ENCODE results near the gene SWSAP1.
"Not testable (repeated sequence)": the region's sequence is repeated elsewhere in the genome, so short reads cannot be mapped to it uniquely, and the experiment has no call there.

The SWSAP1 gene

GRCh38 chr19:11379269-11379845 is 4.9 kb downstream of the SWSAP1 start:
- not testable (repeated sequence) for DNase-seq (ENCODE audit: low read depth)

DNA sequence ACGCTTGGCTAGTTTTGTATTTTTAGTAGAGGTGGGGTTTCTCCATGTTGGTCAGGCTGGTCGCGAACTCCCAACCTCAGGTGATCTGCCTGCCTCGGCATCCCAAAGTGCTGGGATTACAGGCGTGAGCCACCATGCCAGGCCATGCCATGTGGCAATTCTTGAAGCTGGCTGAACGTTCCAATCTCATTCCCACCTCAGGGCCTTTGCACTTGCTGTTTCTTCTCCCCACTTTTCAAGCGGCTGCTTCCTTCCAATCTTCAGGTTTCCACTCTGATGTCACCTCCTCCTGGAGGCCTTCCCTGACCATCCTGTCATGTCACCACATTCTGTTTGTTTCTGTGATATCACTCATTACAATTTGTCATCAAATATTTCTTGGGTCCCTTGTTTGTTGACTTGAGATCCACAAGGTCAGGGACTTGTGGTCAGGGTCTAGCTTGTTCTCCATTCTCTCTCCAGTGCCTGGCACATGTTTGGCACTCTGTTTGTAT is 5.4 kb downstream of the SWSAP1 start:
- no peak for DNase-seq (ENCODE audit: low read depth)

DNA sequence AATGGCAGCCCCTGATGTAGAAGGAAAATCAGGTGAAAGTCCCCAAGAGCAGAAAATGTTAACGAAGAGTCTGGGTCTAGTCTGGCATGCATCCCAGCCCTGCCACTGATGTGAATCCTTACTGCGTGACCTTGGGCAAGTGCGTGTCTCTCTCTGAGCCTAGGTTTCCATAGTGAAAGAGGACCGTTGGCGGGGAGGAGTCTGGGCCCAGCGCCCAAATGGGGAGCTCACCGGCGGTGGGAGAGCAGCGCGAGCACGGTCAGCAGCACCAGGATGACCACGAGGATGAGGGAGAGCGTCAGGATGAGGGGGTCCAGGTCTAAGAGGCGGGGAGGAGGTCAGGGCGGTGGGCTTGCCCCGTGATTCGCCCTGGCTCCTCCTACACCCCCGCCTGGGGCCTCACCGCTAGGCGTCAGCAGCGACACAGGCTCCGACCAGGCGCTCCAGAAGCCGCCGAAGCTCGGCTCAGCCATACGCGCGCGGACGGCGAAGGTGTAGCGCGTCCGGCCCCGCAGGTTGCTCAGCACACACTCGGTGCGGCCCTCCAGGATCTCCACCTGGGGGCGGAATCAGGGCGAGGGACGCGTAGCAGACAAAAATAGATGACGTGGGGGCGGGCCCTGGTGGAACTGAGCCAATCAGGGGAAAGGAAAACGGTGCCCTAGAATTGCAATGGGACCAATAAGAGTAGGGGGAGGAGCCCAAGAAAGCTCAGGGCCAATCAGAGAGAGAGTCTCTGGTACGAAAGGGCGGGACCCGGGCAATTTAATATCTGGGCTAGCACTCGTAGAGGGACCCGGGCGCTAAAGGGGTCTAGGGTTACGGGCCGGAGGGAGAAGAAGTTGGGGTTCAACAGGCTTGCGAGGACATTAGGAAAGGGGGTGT is 6.4 kb downstream of the SWSAP1 start:
- DNase-seq (ENCODE audit: low read depth) = peak; percentile 87

DNA sequence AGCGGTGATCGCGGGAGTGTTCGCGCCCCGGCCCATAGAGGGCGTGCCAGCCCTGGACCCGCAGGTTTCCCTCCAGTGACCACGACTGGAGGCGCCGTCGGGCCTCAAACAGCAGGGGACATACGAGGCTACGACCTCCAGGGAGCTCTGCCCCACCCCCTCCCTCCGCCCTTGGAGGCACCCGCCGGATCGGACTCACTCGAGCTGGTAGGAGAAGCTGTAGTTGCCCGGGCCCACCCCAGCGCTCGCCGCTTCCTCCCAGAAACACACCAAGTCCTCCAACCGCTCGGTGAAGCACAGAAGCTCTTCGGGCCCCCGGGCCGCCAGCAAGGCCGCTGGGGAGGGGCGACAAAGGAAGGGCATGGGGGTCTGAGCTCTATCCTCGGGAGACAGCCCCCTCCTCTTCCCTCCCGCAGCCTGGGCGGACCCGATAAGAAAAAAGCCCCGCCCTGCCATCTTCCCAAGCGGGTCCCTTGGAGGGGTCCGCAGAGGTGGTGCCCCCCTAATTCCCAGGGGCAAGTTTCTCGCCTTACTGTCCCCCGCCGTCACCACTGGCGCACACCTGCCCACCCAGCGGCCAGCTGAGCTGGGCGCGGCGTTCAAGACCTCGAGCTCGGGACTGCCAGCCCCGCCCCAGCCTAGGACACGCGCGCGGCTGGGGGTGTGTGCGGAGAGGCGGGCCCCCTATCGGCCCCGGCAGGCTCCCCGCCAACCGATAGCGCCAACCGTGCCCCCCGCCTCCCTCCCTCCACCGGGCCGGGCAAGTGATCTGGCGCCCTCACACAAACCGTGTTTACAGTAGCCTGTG is 8.6 kb downstream of the SWSAP1 start:
- no peak for DNase-seq (ENCODE audit: low read depth)

- no peak for DNase-seq (ENCODE audit: low read depth)
These were observed 9.2 kb downstream of the SWSAP1 start for GRCh38 chr19:11383706-11384048.

GRCh38 chr19:11384778-11385129 is 10.3 kb downstream of the SWSAP1 start:
- DNase-seq (ENCODE audit: low read depth) = no peak

DNA sequence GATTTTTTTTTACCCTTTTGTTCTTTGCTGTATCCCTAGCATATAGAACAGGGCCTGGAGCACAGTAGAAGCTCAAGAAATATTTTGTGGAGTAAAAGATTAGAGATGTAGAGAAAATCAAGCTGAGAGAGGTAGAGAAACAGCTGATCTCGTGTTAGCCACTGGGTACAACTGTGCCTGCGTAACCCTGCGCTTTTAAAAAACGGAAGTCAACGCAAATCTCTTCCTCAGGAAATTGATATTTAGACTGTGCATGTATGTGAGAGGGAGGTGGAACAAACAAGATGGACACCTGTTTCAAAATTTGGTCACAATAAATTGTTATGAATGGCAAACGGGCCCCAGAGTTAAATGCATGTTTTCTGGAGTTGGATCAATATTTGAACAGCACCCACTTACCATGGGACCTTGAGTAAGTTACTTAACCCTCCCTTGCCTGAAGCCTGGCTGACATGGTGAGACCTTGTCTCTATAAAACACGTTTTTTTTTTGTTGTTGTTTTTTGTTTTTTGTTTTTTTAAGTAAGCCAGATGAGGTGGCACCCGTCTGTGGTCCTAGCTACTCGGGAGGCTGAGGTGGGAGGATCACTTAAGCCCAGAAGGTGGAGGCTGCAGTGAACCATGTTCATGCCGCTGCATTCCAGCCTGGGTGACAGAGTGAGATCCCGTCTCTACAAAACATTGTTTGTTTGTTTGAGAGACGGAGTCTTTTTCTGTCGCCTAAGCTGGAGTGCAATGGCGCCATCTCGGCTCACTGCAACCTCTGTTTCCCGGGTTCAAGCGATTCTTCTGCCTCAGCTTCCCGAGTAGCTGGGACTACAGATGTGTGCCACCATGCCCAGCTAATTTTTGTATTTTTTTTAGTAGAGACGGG is 12.9 kb downstream of the SWSAP1 start:
- DNase-seq (ENCODE audit: low read depth) = no peak

DNA sequence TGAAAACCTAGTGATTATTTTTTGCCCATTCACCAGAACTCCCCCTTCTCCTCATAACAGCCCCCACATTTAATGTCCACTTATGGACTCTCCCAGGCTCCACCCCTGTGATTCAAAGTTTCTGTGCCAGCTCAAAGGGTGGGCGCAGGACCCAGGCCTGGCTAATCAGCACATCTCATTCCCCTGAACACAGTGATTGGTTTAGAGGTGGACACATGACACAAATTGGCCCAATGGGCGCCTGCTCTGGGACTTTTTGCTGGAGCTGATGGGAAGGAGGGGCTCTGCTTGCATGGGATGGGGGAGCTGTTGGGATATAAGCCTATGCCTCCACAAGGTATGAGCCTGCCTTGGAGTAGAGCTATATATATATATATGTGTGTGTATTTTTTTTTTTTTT is 15.9 kb downstream of the SWSAP1 start:
- no peak for DNase-seq (ENCODE audit: low read depth)

GRCh38 chr19:11390933-11391680 is 16.6 kb downstream of the SWSAP1 start:
- no peak for DNase-seq (ENCODE audit: low read depth)

- DNase-seq (ENCODE audit: low read depth) = no peak
These were observed 22.7 kb downstream of the SWSAP1 start for GRCh38 chr19:11397089-11397610.

GRCh38 chr19:11399667-11400066 is 25.2 kb downstream of the SWSAP1 start:
- no peak for DNase-seq (ENCODE audit: low read depth)

- no peak for DNase-seq (ENCODE audit: low read depth)
These were observed 26.3 kb downstream of the SWSAP1 start for GRCh38 chr19:11400798-11401197.

GRCh38 chr19:11401808-11402543 is 27.5 kb downstream of the SWSAP1 start:
- DNase-seq (ENCODE audit: low read depth) = no peak

DNA sequence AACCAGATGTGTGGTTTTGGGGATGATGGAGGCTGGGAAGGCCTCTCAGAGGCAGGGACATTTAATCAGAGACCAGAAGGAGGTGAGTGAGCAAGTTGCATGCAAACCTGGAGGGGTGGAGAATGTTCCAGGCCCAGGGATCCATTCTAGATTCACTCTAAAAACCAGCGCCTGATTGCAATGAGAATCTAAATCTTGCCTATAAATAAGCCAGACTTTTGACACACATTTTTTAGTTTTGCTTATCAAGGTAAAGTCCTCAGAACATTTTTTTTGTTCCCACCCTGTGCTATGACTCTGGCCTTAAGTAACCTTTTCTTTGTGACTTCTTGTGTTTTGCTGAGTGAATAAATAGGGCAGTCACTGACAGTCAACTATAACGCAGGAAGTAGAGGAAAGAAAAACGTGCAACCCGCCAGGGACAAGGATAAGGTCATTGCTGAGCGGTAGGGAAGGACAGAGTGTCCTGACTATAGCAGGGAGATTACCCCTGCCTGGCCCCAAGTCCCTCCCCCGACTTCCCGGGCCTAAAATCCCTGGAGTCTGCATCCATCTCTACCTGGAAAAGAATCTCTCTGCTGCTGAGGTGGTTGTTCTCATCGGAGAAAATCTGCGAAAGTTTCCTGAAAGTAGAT is 30.2 kb downstream of the SWSAP1 start:
- no peak for DNase-seq (ENCODE audit: low read depth)

DNA sequence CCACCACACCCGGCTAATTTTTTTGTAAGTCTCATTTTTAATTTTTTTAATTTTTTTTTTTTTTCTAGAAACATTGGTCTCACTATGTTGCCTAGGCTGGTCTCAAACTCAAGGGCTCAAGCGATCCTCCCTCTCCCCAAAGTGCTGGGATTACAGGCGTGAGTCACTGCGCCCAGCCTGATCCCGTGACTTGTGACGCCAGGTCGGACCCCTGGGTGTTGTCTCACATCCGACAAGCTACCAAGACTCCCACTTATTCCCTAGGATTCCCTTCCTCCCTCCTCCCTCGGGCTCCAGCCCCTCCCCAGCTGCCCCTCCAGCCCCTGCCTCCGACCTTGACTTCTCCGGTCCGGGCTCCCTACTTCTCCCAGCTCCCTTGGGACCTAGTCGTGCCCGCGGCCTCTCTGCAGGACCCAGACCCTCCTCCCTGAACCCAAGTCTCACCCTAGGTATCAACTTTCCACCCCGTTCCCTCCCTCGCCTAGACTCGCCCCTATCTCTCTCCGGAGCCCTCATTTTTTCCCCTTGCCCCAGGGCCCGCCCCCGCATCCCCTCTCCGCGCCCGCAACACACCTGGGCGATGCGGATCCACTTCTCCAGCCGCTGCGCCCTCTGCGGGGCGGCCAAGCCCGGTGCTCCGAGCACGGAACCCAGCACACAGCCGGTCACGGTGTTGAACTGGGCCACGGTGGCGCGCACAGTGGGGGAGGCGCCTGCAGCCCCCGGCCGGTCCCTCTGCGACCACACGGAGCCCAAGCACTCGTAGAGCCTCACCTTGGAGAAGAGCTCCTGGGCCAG is 31.6 kb downstream of the SWSAP1 start:
- no peak for DNase-seq (ENCODE audit: low read depth)

DNA sequence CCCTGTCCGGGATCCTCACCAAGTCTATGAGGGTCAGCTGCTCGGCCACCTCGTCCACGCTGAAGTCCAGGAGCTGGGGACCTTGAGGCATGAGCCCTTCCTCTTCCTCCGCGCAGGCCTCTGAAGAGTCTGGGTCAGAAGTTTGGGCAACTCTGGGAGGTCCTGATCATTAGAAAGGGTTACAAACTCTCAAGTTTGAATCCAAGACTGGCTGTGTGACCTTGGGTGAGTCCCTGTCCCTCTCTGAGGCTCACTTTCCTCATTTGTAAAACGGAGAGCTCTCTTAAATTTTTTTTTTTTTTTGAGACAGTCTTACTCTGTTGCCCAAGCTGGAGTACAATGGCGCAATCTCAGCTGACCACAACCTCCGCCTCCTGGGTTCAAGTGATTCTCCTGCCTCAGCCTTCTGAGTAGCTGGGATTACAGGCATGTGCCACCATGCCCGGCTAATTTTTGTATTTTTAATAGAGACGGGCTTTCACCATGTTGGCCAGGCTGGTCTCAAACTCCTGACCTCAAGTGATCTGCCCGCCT is 32.3 kb downstream of the SWSAP1 start:
- not testable (repeated sequence) for DNase-seq (ENCODE audit: low read depth)

- DNase-seq (ENCODE audit: low read depth) = no peak
These were observed 34.1 kb downstream of the SWSAP1 start for GRCh38 chr19:11408591-11408990.

GRCh38 chr19:11410682-11411081 is 36.2 kb downstream of the SWSAP1 start:
- DNase-seq (ENCODE audit: low read depth) = peak; percentile 46

All from HS-27A (cell line).